ENCODE data around the gene HOXD1. TPM values are rescaled to one million over a fixed set of nuclear protein-coding genes. Genes with fewer than 3 reads are reported as not detected.

The HOXD1 gene
- total RNA-seq, 2 donors from 2014 or later = 0.18 TPM

GRCh38 chr2:176199902-176200301, 11.4 kb downstream of the HOXD1 start:
- H3K9me3 Mint-ChIP-seq = peaks cover 2% of the 10 kb centered on the region
- H3K27ac Mint-ChIP-seq = no peak overlapping the region
- peaks cover 58% of the 10 kb centered on the region for H3K27me3 Mint-ChIP-seq (ENCODE audit: insufficient read depth)
- Histone ChIP-seq H3K27me3 (ENCODE audit: control insufficient read depth, insufficient read depth, low read length, poor library complexity, severe bottlenecking) (peaks cover 14% of the 10 kb centered on the region), H3K36me3 (ENCODE audit: control insufficient read depth, insufficient read depth, low read length) (no peaks in the 10 kb centered on the region), H3K4me3 (ENCODE audit: low read length) (no peak overlapping the region), H3K4me1 (ENCODE audit: control insufficient read depth, insufficient read depth, low read length) (no peaks in the 10 kb centered on the region), H3K27ac (ENCODE audit: low read depth, low read length) (no peak overlapping the region), H3K9ac (ENCODE audit: extremely low read depth, low read length, poor library complexity, severe bottlenecking) (no peak overlapping the region), H3K9me3 (ENCODE audit: control insufficient read depth, low read length) (no peaks in the 10 kb centered on the region)
- H3K4me1 Mint-ChIP-seq = no peaks in the 10 kb centered on the region
- no peak for DNase-seq
- TF ChIP-seq CTCF (conservative IDR thresholded peaks at IDR 0.05) = no peak
- no peak overlapping the region for H3K4me3 Mint-ChIP-seq
- H3K36me3 Mint-ChIP-seq (ENCODE audit: low read depth) = peaks cover 1% of the 10 kb centered on the region

GRCh38 chr2:176200971-176201370, 12.5 kb downstream of the HOXD1 start:
- Mint-ChIP-seq H3K36me3 (ENCODE audit: low read depth) (no peaks in the 10 kb centered on the region), H3K4me1 (no peaks in the 10 kb centered on the region), H3K4me3 (no peak overlapping the region), H3K9me3 (no peaks in the 10 kb centered on the region), H3K27me3 (ENCODE audit: insufficient read depth) (peaks cover 54% of the 10 kb centered on the region), H3K27ac (no peak overlapping the region)
- Histone ChIP-seq H3K4me3 (ENCODE audit: low read length) (no peak overlapping the region), H3K27ac (ENCODE audit: low read depth, low read length) (no peak overlapping the region), H3K27me3 (ENCODE audit: control insufficient read depth, insufficient read depth, low read length, poor library complexity, severe bottlenecking) (peaks cover 14% of the 10 kb centered on the region), H3K9me3 (ENCODE audit: control insufficient read depth, low read length) (no peaks in the 10 kb centered on the region), H3K4me1 (ENCODE audit: control insufficient read depth, insufficient read depth, low read length) (no peaks in the 10 kb centered on the region), H3K9ac (ENCODE audit: extremely low read depth, low read length, poor library complexity, severe bottlenecking) (no peak overlapping the region), H3K36me3 (ENCODE audit: control insufficient read depth, insufficient read depth, low read length) (no peaks in the 10 kb centered on the region)
- WGBS, 2 experiments (ENCODE audit: insufficient coverage in 1 of 2, insufficient read length in 1 of 2) = 78 to 94% methylated on average over 4 to 21 of the region's 21 CpGs
- no peak for TF ChIP-seq CTCF (conservative IDR thresholded peaks at IDR 0.05)
- no peak for DNase-seq

- Histone ChIP-seq H3K9me3 (ENCODE audit: control insufficient read depth, low read length) (no peaks in the 10 kb centered on the region), H3K27ac (ENCODE audit: low read depth, low read length) (no peak overlapping the region), H3K4me1 (ENCODE audit: control insufficient read depth, insufficient read depth, low read length) (no peaks in the 10 kb centered on the region), H3K9ac (ENCODE audit: extremely low read depth, low read length, poor library complexity, severe bottlenecking) (no peak overlapping the region), H3K4me3 (ENCODE audit: low read length) (no peak overlapping the region), H3K36me3 (ENCODE audit: control insufficient read depth, insufficient read depth, low read length) (no peaks in the 10 kb centered on the region), H3K27me3 (ENCODE audit: control insufficient read depth, insufficient read depth, low read length, poor library complexity, severe bottlenecking) (peaks cover 13% of the 10 kb centered on the region)
- H3K4me1 Mint-ChIP-seq = no peaks in the 10 kb centered on the region
- H3K9me3 Mint-ChIP-seq = no peaks in the 10 kb centered on the region
- TF ChIP-seq CTCF (conservative IDR thresholded peaks at IDR 0.05) = no peak
- peaks cover 48% of the 10 kb centered on the region for H3K27me3 Mint-ChIP-seq (ENCODE audit: insufficient read depth)
- H3K36me3 Mint-ChIP-seq (ENCODE audit: low read depth) = no peaks in the 10 kb centered on the region
- H3K27ac Mint-ChIP-seq = no peak overlapping the region
- 89 to 97% methylated on average over 4 to 7 of the region's 7 CpGs for WGBS, 2 experiments (ENCODE audit: insufficient coverage in 1 of 2, insufficient read length in 1 of 2)
- no peak overlapping the region for H3K4me3 Mint-ChIP-seq
- no peak for DNase-seq
Measured at GRCh38 chr2:176202491-176202890, 14.0 kb downstream of the HOXD1 start.
